GM12875 (cell line): ENCODE data around the gene CBL.

Experiments used
- H3K4me3 ChIP-seq: one replicate; pipeline ENCODE4 v1.5.1; 2011; ENCODE audit warnings: low read depth, low read length, control low read depth
- TF ChIP-seq, protein P1 (sequence below): IDR thresholded peaks from 2 replicates; pipeline ENCODE4 v1.5.1; 2011; ENCODE audit warnings: low read depth, mild to moderate bottlenecking, control low read depth, inconsistent platforms, low read length, moderate library complexity, borderline replicate concordance; ENCODE audit not compliant: insufficient read depth

Gene CBL

DNA sequence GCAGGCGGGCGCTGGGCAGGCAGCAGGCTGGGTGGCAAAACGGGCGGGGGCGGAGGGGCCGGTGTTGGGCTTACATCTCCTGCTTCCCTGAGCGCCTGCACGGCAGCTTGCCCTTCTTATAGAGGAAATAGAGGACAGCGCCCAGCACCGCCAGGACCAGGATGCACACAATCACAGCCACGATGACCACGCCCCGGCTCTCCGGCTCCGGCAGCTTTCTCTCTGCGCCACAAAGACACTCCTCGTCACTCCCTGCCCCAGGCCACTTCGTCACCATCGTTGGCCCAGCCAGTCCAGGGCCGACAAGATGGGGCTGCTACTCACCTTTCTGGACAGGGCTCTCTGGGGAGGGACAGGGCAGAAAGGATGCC is 104.5 kb downstream of the CBL start:
- TF ChIP-seq, protein P1, sequence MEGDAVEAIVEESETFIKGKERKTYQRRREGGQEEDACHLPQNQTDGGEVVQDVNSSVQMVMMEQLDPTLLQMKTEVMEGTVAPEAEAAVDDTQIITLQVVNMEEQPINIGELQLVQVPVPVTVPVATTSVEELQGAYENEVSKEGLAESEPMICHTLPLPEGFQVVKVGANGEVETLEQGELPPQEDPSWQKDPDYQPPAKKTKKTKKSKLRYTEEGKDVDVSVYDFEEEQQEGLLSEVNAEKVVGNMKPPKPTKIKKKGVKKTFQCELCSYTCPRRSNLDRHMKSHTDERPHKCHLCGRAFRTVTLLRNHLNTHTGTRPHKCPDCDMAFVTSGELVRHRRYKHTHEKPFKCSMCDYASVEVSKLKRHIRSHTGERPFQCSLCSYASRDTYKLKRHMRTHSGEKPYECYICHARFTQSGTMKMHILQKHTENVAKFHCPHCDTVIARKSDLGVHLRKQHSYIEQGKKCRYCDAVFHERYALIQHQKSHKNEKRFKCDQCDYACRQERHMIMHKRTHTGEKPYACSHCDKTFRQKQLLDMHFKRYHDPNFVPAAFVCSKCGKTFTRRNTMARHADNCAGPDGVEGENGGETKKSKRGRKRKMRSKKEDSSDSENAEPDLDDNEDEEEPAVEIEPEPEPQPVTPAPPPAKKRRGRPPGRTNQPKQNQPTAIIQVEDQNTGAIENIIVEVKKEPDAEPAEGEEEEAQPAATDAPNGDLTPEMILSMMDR = no peak
- H3K4me3 ChIP-seq = no peak overlapping the region

DNA sequence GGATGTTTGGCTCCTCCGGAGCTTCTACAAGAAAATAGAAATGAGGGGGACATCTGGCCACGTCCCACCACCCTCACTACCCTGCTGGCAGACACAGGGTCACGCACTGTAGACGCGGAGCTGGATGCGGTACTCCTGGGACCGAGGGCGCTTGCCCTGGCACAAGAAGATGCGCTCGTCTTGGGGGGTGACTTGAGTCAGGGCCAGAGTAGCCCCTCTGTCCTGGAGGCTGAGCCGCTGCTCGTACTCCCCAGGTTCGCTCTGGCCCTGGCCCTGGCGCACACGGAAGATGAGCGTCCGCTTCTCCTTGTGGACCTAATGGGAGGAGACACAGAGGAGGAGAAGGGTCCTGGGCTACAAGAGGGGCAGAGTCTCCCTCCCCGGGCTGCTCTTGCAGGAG is 108.6 kb downstream of the CBL start:
- TF ChIP-seq, protein P1 = no peak
- H3K4me3 ChIP-seq = no peak overlapping the region

DNA sequence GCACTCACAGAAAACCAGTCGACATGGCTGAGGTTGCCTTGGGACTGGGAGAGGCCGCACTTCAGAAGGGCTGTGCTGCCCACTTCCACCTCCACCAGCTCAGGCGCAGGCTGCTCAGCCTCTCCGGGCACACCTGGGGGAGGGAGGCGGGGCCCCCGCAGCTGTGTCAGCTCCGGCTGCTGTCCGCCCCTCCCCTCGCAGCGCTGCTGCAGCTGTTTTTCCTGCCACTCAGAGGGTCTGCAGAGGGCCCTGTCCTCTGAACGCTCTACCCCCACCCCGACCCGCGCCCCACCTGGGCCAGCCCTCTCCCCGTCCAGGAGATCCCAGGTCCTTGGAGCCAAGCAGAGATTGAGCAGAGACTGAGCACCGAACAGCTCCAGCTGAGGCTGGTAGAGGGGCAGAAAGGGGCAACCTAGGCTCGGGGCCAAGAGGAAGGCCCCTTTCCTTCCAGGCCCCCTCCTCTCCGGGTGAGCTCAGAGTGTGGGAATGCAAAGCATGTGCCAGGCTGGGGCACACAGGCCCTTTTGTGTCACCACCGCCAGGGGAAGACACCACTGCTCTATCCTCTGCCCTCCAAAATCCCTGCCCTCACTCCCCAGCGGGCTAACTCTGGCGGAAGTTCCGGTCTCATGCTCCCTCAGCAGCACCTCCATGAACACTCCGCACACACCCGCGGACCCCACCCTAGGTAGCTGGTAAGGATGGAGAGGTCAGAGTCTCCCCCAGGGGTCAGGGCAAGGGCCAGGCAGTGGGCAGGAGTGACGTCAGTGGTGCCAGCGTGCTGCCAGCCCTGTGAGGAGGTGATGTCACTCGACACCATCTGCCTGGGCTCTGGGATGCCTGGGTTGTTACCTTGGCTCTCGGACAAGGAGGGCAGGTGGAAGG is 109.2 kb downstream of the CBL start:
- TF ChIP-seq, protein P1 = 0 out of 2 replicates have a peak, but pooled peaks have one; percentile 13
- H3K4me3 ChIP-seq = no peak overlapping the region

- peak overlapping the region; percentile 13 for H3K4me3 ChIP-seq
- TF ChIP-seq, protein P1 = no peak
Observed at GRCh38 chr11:119316016-119316728, 110.0 kb downstream of the CBL start.

- peak within 1 kb of the TSS; percentile 41 for H3K4me3 ChIP-seq
- TF ChIP-seq, protein P1 = no peak
Observed at GRCh38 chr11:119316729-119317591, 110.8 kb downstream of the CBL start, which contains the start of gene MCAM. MCAM (minus strand) TSS chr11:119317130; CDS start chr11:119317101, 29 bp downstream.

DNA sequence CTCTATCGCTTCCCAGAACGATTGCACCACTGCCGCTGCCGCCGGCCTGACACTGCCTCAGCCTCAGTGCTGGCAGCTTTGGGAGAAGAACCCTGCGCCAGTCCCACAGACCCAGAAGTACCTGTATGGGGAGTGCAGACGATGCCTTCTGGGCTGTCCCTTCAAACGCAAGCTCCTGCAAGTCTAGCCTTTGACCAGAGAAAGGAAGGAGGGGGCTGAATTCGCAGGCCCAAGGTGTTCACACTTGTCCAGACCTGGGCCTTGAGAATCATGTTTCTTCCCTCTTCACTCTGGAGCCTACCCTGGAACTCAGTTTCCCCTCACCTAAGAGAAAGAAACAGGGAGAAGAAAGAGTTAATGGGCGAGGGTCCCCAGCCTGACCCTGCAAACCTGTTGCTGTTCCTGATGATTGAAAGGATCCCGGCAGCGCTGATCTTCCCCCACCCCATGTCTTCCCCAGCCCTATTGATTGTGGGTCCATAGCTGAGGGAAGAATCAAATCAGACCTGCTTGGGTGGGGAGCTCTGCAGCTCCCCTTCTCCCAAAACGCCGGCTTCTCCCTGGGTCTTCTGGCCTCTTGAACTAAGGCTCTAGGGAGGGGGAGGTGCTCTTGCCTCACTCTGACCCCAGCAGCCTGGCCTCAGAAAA is 111.6 kb downstream of the CBL start:
- TF ChIP-seq, protein P1 = no peak
- H3K4me3 ChIP-seq = no peak overlapping the region
